Parathyroid adenoma (tissue), 2 donors: ENCODE measurements around the gene COX4I2.
"Not testable (repeated sequence)": the region's sequence is repeated elsewhere in the genome, so short reads cannot be mapped to it uniquely, and the experiment has no call there.

ENCODE experiments used
- H2AFZ ChIP-seq: fragments of 300-600 bp; sonication (generic); one replicate; pipeline ENCODE4 v1.7.0; 2017; ENCODE audit warnings: antibody characterized with exemption, mild to moderate bottlenecking
- H3K27ac ChIP-seq: fragments of 300-600 bp; sonication (generic); one replicate; pipeline ENCODE4 v1.7.0; 2017
- H3K27me3 ChIP-seq: fragments of 300-600 bp; sonication (generic); one replicate; pipeline ENCODE4 v1.7.0; 2017; ENCODE audit warnings: low read length; ENCODE audit not compliant: control insufficient read depth, insufficient read depth
- H3K36me3 ChIP-seq: fragments of 300-600 bp; sonication (generic); one replicate; pipeline ENCODE4 v1.7.0; 2017; ENCODE audit warnings: low read length; ENCODE audit not compliant: control insufficient read depth, insufficient read depth
- H3K4me1 ChIP-seq: fragments of 300-600 bp; sonication (generic); one replicate; pipeline ENCODE4 v1.7.0; 2017; ENCODE audit warnings: control low read depth
- H3K4me2 ChIP-seq: fragments of 300-600 bp; sonication (generic); one replicate; pipeline ENCODE4 v1.7.0; 2017; ENCODE audit warnings: low read length
- H3K4me3 ChIP-seq: fragments of 300-600 bp; sonication (generic); one replicate; pipeline ENCODE4 v1.7.0; 2017; ENCODE audit warnings: low read depth, low read length
- H3K79me2 ChIP-seq: fragments of 300-600 bp; sonication (generic); one replicate; pipeline ENCODE4 v1.7.0; 2017; ENCODE audit warnings: control low read depth
- H3K9ac ChIP-seq: fragments of 300-600 bp; sonication (generic); one replicate; pipeline ENCODE4 v1.7.0; 2017; ENCODE audit warnings: mild to moderate bottlenecking
- H3K9me3 ChIP-seq: fragments of 300-600 bp; sonication (generic); one replicate; pipeline ENCODE4 v1.7.0; 2017; ENCODE audit warnings: low read length; ENCODE audit not compliant: control insufficient read depth
- TF ChIP-seq, protein P1 (sequence below): fragments of 300-600 bp; sonication (generic); IDR thresholded peaks from one replicate; pipeline ENCODE4 v1.7.0; 2017; ENCODE audit warnings: antibody characterized with exemption, mild to moderate bottlenecking
- donor health status: primary hyperparathyroidism.

The COX4I2 gene

GRCh38 chr20:31642837-31643236 is 5.1 kb downstream of the COX4I2 start:
- no peak overlapping the region for H3K27ac ChIP-seq
- no peaks in the 10 kb centered on the region for H3K36me3 ChIP-seq
- H3K9me3 ChIP-seq = no peaks in the 10 kb centered on the region
- no peak overlapping the region for H3K4me2 ChIP-seq
- H3K27me3 ChIP-seq = no peaks in the 10 kb centered on the region
- TF ChIP-seq, protein P1, sequence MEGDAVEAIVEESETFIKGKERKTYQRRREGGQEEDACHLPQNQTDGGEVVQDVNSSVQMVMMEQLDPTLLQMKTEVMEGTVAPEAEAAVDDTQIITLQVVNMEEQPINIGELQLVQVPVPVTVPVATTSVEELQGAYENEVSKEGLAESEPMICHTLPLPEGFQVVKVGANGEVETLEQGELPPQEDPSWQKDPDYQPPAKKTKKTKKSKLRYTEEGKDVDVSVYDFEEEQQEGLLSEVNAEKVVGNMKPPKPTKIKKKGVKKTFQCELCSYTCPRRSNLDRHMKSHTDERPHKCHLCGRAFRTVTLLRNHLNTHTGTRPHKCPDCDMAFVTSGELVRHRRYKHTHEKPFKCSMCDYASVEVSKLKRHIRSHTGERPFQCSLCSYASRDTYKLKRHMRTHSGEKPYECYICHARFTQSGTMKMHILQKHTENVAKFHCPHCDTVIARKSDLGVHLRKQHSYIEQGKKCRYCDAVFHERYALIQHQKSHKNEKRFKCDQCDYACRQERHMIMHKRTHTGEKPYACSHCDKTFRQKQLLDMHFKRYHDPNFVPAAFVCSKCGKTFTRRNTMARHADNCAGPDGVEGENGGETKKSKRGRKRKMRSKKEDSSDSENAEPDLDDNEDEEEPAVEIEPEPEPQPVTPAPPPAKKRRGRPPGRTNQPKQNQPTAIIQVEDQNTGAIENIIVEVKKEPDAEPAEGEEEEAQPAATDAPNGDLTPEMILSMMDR = no peak
- H3K4me3 ChIP-seq = no peak overlapping the region
- no peaks in the 10 kb centered on the region for H3K4me1 ChIP-seq
- H2AFZ ChIP-seq = no peak overlapping the region
- H3K79me2 ChIP-seq = no peaks in the 10 kb centered on the region
- no peak overlapping the region for H3K9ac ChIP-seq

GRCh38 chr20:31643522-31643921 is 5.8 kb downstream of the COX4I2 start:
- Histone ChIP-seq H3K4me3 (no peak overlapping the region), H3K27me3 (no peaks in the 10 kb centered on the region), H3K36me3 (no peaks in the 10 kb centered on the region), H2AFZ (no peak overlapping the region), H3K27ac (no peak overlapping the region), H3K79me2 (no peaks in the 10 kb centered on the region), H3K4me2 (no peak overlapping the region), H3K4me1 (no peaks in the 10 kb centered on the region), H3K9me3 (no peaks in the 10 kb centered on the region), H3K9ac (no peak overlapping the region)
- TF ChIP-seq, protein P1 = no peak

GRCh38 chr20:31644701-31645100 is 7.0 kb downstream of the COX4I2 start:
- TF ChIP-seq, protein P1 = no peak
- no peaks in the 10 kb centered on the region for H3K36me3 ChIP-seq

DNA sequence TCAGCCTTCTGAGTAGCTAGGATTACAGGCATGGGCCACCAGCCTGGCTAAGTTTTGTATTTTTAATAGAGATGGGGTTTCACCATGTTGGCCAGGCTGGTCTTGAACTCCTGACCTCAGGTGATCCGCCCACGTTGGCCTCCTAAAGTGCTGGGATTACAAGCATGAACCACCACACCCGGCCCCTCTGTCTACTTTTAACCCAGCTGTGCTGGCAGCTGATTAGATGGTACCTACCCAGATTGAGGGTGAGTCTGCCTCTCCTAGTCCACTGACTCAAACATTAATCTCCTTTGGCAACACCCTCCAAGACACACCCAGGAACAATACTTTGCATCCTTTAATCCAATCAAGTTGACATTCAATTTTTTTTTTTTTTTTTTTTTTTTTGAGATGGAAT is 10.4 kb downstream of the COX4I2 start:
- not testable (repeated sequence) for H3K9ac ChIP-seq, H3K4me1 ChIP-seq, H3K27ac ChIP-seq, H3K79me2 ChIP-seq, H3K9me3 ChIP-seq, H3K27me3 ChIP-seq, H3K4me3 ChIP-seq, H3K4me2 ChIP-seq, H2AFZ ChIP-seq, H3K36me3 ChIP-seq

More at GRCh38 chr20:31644701-31645100, 7.0 kb downstream of the COX4I2 start:
- H2AFZ ChIP-seq = no peak overlapping the region
- H3K27ac ChIP-seq = no peak overlapping the region
- no peak overlapping the region for H3K4me3 ChIP-seq
- H3K27me3 ChIP-seq = no peaks in the 10 kb centered on the region
- no peaks in the 10 kb centered on the region for H3K79me2 ChIP-seq
- H3K9ac ChIP-seq = no peak overlapping the region
- H3K9me3 ChIP-seq = no peaks in the 10 kb centered on the region
- no peak overlapping the region for H3K4me2 ChIP-seq
- H3K4me1 ChIP-seq = no peaks in the 10 kb centered on the region

GRCh38 chr20:31652917-31653396 is 15.2 kb downstream of the COX4I2 start:
- H3K4me2 ChIP-seq = no peak overlapping the region
- no peak overlapping the region for H3K9ac ChIP-seq
- no peak overlapping the region for H3K4me3 ChIP-seq
- H3K36me3 ChIP-seq = no peaks in the 10 kb centered on the region
- TF ChIP-seq, protein P1 = no peak
- H3K27ac ChIP-seq = no peak overlapping the region
- no peaks in the 10 kb centered on the region for H3K4me1 ChIP-seq
- H2AFZ ChIP-seq = no peak overlapping the region
- no peaks in the 10 kb centered on the region for H3K79me2 ChIP-seq
- no peaks in the 10 kb centered on the region for H3K9me3 ChIP-seq
- no peaks in the 10 kb centered on the region for H3K27me3 ChIP-seq
